Stimulated activated CD4-positive, alpha-beta T cell treated with anti-CD3 and anti-CD28 coated beads, Interleukin-4, amount 100 ng/mL, for 24 hours (primary cell): ENCODE measurements around the gene LCE3A.
"Not testable (repeated sequence)": the region's sequence is repeated elsewhere in the genome, so short reads cannot be mapped to it uniquely, and the experiment has no call there.

Source experiments
- DNase-seq: peaks from one replicate; pipeline ENCODE4 v3.0.0-alpha.2; 2020

LCE3A gene, protein sequence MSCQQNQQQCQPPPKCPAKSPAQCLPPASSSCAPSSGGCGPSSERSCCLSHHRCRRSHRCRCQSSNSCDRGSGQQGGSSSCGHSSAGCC

DNA sequence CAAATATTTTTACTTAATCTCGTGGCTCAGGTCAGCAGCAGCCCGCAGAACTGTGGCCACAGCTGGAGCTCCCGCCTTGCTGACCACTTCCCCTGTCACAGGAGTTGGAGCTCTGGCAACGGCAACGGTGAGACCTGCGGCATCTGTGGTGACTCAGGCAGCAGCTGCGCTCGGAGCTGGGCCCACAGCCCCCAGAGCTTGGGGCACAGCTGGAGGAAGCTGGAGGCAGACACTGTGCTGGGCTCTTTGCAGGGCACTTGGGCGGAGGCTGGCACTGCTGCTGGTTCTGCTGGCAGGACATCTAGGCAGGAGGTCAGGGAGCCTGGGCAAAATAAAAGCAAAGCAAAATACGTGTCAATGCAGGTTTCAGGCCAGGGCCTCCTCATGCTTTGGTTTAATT is at the start of gene LCE3A:
TSS of gene LCE3A (minus strand) at position 301 of the 400 bp plus-strand sequence. CDS start at position 301, 0 bp downstream.
- DNase-seq, result no peak

DNA sequence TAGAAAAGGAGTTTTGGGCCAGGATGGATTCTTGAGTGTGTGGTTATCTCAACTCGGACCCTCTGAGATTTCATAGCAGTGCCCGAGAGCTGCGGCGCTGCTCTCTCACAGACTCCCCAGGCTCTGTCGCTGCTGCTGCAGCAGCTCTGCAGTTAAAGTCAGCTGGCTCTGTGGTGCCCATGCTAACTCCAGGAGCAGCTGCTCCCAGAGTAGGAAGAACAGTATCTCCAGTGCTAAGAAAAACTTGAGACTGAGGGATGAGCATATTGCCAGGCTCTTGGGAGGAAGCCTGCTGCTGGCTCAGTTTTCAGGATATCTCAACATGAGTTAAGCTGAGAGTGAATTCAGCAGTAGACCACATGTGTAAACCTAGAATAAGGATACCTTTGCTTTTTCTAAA is 44.7 kb upstream of the LCE3A start:
- no peak for DNase-seq

DNA sequence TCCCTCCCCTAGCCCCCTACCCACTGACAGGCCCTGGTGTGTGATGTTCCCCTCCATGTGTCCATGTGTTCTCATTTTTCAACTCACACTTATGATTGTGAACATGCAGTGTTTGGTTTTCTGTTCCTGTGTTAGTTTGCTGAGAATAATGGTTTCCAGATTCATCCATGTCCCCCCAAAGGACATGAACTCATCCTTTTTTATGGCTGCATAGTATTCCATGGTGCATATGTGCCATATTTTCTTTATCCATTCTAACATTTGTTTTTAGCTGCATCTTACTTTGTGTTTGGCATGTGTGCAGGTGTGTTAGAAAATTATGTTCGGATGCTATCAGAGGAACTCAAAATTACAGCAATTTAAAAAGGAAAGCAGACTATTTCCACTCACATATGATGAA is 43.3 kb upstream of the LCE3A start:
- not testable (repeated sequence) for DNase-seq

DNA sequence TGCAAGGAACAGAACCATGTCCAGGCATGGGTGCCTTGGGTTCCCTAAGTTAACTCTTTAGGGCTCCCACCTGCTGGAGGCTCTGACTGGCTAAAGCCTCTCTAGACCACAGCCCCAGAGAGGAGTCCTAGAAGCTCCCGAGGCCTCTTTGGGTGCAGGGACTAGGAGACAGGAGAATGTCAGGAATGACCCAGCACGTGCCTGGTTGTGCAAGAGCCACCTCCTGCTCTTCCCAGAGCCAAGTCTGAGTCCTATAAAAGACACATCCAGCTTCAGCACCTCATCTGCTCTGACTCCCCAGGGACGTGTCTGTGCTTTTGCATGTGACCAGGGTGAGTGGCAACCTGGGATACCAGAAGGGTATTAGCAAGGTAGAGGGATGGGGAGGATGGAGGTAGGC is 40.2 kb upstream of the LCE3A start, which contains the start of gene LCE2D:
TSS of gene LCE2D (plus strand) at position 283 of the 400 bp plus-strand sequence. CDS start 726 bp downstream, outside the sequence.
- DNase-seq, result no peak

DNA sequence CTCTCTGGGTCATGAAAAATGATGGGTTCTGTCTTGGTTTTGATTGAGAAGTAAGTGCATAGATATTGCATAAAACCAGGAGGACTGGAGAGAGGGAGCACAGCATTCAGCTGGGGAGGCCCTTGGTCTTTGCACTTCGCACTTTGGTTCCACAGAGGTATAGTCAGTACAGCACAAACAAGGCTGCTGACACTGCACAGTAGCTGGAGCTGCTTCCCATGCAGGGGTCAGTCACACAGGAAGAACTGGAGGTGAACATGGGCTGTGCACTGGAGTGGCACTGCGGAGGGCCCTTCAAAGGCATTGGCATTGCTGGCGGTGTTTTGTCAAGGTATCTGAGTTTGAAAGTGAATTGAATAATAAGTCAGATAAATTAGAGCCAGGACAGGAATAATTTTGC is 35.7 kb upstream of the LCE3A start:
- no peak for DNase-seq

DNA sequence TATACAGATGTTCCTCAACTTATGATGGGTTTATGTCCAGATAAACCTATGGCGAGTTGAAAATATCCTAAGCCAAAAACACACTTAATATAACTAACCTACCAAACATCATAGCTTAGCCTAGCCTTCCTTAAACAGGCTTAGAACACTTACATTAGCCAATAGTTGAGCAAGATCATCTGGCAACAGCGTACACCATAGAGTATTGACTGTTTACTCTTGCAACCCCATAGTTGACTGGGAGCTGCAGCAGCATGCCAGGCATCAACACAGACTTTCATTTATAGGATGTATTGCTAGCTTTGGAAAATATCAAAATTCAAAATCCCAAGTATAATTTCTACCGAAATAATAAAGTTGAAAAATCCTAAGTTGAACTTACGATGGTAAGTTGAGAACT is 34.8 kb upstream of the LCE3A start:
- DNase-seq, result no peak

DNA sequence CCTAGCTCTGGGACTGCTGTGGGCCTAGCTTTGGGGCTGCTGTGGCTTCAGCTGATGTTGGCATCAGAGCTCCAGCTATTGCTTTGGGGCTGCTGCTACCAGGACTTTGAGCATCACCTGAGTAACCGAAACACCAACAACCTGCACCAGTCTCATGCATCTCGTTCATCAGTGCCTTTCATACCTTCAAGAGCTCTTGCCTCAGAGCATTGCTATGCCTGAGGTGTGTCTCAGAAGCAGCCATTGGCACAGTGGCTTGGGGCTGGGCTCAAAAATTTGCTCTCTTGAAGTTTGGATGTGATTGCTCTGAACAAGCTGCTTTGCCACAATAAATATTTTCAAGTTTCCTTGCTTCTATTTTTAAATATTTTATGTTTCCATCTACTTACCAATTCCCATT is 33.6 kb upstream of the LCE3A start:
- DNase-seq, result no peak

DNA sequence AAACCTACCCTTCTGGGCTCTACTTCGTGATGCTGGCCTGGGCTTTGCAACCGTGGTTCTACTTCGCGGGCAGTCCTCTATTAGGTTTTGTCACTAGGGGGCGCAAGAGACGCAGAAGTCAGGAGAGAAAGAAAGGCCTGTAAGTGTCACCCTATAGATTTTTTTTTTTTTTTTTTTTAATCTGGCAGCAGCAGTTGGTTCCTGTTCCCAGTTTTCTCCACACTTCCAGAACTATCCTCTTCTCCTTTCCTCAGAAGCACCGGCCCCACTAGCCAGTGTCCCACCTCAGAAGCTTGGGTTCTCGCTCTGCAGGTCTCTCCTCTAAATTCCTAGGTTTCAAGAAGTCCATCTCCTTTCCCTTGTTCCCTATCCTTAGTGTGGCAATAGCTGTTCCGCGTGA is 31.2 kb upstream of the LCE3A start:
- DNase-seq, result peak; percentile 60

DNA sequence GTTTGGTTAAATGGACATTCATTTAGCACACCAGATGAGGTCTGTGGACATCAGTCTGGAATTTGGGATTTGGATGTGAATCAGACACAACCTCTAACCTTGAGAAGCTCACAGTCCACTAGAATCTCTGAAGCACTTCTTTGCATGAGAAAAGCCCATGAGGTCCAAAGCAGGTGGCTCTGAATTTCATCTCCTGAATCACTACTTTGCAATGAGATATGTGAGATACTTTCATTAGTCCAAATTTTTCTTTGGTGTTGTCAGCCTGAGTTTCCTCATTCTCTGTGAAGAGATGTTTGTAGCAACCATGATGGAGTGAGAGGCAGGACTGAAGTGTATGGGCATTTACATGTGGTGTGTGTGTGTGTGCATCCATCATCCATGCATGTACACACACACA is 23.8 kb upstream of the LCE3A start:
- no peak for DNase-seq

DNA sequence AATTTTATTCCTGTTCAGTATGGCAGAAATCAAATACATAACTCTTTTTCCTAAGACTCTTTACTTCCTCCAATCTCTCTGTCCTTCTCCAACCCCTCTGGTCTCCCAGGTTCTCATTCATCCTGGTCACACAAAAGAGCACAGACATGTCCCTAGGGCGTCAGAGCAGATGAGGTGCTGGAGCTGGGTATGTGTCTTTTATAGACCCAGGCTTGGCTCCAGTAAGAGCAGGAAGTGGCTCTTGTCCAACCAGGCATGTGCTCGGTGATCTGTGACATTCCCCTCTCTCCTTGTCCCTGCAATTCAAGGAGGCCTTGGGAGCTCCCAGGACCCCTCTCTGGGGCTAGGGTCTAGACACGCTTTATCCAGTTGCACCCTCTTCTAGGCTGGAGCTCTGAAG is 22.2 kb upstream of the LCE3A start:
- no peak for DNase-seq

DNA sequence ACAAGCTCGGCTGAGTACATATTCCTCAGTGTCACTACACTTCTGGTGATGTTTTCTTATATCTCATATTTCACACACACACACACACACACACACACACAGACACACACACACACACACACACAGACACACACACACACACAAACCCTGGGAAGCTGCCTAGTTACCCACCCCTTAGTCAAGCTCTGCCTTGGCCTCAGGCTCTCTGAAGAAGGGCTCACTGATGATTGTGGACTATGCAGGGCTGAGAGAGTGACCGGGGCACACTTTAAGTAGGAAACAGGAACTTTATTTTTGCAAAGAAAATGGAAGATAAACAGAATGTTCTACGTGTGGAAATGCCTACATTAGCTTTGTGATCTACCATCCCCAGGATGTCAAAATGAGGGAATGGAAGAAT is 21.0 kb upstream of the LCE3A start:
- no peak for DNase-seq

DNA sequence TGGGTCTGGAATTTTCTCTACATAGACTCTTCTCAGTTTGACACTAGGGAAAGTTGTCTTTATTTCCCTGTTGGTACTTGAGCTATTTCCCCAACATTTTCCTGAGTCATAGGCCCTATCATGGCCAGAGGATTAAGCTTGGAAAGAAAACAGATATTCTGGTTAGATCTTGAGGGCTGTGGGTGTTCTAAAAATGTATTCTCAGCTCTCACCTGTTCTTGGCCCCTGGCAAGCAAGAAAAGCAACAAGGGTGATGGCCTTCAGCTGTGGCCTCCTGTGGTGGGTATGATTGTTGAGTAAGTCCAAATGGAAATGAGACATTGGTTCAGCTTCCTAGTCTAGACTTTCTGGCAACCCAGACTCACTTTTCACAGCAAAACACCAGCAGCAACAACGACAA is 17.4 kb upstream of the LCE3A start:
- no peak for DNase-seq

DNA sequence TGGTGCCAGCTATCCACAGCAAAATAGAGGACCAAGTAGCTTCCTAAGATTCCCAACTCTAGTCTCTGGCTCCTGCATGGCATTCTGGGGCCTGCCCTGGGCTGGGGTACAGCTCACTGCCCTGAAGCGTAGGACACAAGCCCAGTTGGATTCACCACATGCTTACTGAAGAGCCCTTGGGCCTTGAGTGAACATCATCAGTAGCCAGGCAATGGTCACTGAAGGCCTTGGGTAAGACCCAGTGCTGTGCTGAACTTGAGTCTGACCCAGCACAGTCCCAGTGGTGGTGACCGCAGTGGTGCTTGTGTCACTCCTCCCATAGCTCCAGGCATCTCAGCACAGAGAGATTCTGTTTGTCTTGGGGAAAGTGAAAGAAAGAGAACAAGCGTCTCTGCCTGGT is 7.7 kb upstream of the LCE3A start:
- no peak for DNase-seq

DNA sequence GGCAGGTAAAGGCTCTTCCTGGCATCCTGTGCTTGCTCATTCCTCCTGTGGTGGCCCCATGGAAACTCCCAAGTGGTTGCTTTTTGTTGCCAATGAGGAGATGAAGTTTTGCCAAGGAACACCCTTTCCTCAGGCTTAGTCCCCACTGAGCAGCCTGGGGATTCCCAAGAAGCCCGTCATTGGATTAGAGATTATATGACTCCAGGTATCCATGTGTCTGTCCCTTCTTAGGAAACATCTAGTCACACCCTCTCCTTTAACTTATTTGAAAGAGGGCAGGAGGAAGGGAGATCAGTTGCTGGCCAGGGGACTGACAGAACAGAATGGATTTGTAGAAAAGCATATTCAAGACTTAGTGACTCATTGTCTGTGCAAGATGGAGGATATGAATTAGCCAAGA is 3.8 kb upstream of the LCE3A start:
- DNase-seq, result no peak

DNA sequence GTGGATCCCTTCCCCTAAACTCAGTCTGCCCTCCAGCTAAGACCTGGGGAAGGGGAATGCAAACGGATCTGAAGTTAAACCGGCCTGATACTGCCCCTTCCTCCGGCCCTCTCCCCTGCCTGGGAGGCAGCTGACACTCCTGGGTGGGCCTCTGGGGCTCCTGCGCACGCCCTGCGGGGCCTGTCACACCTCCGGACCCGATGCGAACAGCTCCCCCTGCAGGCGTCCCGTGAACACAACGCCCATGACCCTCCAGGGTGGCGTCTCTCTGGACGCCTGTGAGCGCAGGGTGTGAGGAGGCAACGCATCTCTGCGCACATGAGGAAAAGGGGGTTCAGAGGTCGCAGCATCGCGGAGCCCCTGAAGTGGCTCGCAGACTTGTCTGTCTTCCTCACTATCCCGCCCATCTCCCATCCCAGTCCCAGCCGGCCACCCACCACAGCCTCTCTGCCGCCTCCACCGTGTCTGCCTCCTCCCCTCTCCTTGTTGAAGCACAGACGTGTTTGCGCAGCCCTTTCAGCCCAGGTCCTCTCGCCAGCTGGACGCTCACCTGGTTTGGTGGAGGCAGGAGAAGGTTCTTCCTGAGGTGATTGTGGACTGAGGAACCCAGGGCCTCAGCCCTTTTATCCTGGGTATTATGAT is 421 bp upstream of the LCE3A start:
- DNase-seq, result no peak

DNA sequence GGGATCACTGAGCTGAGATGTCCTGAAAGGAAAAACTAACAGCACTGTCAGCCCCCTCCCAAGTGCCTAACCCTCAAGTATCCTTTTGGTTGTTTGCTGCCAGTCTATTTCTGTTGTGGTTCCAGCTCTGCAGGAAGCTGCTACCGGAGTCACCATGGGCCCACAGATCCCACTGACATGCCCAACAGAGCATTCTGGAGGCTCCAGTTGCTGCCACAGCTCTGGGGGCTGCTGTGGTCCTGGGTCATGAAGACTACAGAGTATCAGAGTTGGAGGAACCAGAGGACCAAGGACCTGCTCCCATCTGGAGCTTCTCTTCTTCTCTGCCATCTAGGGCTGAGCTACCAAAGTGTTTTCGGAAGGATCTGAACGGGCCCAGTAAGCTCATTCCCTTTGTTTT is 910 bp downstream of the LCE3A start:
- DNase-seq, result no peak

DNA sequence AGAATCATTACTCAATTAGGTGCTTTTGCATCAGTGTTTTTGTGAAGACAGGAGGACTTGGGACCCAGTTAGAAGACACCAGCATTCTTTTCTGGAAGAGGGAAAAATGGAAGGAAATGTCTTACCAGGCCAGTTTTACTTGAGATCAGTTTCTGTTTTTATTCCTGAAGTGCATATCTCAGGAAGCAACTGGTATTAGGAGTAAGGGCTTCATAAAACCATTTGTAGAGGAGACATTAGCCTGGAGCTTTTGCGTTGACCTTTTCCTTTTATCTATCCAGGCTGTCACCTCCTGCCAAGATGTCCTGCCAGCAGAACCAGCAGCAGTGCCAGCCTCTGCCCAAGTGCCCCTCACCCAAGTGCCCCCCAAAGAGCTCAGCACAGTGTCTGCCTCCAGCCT is 9.4 kb downstream of the LCE3A start, which contains the start of gene LCE3B:
TSS of gene LCE3B (plus strand) at position 301 of the 400 bp plus-strand sequence. CDS start at position 301, 0 bp downstream.
- no peak for DNase-seq

DNA sequence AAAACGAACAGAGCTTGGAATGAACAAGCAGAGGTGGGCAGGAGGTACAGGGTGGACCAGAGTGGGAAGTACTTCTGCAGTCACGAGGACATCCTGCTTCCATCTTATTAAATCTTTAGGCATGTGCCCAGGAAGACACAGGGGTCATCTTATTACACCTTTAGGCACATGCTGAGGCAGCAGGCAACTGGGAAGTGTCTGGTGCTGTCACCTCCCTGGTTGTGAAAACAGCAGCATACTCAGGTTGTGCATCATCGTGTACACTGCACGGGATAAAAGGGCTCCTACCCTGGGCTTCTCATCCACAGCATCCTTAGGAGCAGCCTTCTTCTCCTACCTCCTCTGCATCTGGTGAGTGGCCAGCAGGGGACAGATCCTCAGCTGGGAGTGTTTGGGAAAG is 23.0 kb downstream of the LCE3A start, which contains the start of gene LCE3C:
TSS of gene LCE3C (plus strand) at position 301 of the 400 bp plus-strand sequence. CDS start 498 bp downstream, outside the sequence.
- DNase-seq, result no peak

DNA sequence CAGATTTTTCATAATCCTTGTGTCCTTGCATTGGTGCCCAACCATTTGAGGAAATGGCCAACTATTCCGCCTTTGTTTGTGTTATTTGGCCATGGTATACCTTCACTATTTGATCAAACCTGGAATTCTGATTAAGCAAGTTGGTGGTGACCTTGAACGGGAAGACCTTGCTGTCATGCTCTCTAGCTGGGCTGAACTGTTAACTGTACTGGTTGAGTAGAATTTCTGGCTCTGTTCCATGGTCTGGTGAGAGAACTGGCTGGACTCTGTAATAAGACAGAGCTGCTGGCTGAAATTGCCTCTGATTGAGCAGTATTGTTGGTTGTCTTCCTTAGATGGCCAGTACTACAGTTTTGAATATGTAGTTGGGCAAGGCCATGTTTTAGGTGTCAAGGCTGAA is 25.9 kb downstream of the LCE3A start:
- DNase-seq, result no peak

DNA sequence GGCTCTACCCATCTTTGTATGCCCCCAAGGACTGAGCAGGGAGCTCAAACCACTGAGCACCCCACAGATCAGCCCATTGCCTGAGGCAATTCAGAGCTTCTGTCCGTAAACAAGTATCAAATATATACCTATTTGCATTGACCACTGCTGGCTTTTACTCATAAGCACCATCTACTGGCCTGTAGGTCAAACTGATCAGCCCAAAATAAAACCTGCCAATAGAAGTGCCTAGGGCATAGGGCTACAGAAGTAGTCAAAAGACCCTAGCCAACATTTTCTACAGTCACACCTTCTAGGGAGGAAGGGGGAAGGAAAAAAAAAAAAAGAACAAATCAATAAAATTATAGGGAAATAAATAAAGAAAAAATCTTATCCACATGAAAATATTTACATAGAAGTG is 37.3 kb downstream of the LCE3A start:
- DNase-seq, result no peak

DNA sequence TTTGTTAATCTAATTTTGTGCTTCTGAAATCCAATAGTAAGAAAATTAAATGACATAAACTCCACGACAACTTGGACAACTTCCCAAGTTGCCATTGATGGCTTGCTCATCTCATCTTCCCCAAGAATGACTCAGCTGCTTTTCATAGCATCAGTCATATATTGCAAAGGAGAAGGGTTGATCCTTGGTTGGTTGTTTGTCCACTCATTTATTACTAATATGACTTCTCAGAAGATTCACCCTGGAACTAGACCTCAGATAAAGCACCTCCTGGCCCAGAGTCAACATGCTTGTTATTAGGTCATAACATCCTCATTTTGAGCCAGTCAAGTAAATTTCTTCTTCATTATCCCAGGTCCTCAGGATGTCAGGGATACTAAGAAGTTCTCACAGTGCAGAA is 40.3 kb downstream of the LCE3A start:
- DNase-seq, result no peak

DNA sequence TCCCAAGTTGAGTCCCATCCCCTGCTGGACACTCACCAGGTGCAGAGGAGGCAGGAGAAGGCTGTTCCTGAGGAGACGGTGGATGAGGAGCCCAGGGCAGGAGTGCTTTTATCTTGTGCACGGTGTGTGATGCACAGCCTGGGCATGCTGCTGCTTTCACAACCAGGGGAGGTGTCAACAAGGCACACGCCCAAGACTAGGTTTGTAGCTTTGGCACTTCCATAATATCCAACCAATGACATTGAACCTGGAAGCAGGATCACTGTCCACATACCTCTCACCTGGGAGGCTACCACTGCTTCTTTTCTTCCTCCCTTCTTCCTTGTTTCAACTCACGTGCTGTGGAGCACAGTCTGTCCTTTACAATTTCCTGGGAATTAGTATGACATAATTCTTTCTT is 42.5 kb downstream of the LCE3A start, which contains the start of gene LCE3D:
TSS of gene LCE3D (minus strand) at position 84 of the 400 bp plus-strand sequence. CDS start 580 bp downstream, outside the sequence.
- DNase-seq, result no peak

DNA sequence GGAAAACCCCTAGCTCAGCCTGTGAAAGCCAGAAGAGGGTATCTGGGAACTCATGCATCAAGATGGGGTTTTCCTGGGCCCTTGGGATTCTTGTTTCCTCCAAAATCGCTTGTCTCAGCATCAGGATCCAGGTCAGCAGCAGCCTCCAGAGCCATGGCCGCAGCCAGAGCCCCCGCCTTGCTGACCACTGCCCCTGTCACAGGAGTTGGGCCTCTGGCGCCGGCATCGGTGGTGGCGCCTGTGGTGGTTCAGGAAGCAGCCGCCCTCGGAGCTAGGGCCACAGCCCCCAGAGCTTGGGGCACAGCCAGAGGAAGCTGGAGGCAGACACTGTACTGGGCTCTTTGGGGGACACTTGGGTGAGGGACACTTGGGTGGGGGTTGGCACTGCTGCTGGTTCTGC is 43.4 kb downstream of the LCE3A start:
- not testable (repeated sequence) for DNase-seq

DNA sequence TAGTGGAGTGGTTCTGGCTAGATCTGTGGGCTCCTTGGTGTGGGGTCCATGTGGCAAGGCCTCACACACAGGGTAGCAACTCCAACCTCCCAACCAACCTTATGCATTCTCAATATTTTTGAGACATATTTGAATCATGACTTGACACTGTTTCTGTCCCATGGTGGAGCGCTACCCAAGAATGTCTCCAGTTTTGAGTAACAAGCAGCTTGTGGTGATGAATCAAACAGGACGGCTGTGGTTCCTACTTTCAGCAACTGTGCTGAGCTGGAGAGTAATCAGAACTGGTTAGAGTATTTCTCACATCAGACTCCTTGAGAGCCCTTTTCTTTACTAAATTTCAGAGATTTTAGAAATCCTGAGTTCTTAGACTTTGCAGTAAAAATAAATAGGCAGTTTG is 45.7 kb downstream of the LCE3A start:
- no peak for DNase-seq
